Measurements from ENCODE around the gene LHFPL3.
A peak's percentile ranks its signal among the peaks of the same experiment; 100 is the strongest.

The LHFPL3 gene

GRCh38 chr7:104857458-104858425 lies 529.3 kb downstream of the LHFPL3 start:
- H3K27me3 ChIP-seq (replicated peaks; ENCODE audit: control insufficient read depth, insufficient read depth, low read length, poor library complexity, severe bottlenecking), result no peaks in the 10 kb centered on the region
- DNase-seq, result no peak
- no peaks in the 10 kb centered on the region for H3K9me3 ChIP-seq (ENCODE audit: control insufficient read depth, low read length)
- no peaks in the 10 kb centered on the region for H3K36me3 ChIP-seq (ENCODE audit: control insufficient read depth, insufficient read depth, low read length)
- H3K4me1 ChIP-seq (ENCODE audit: control insufficient read depth, insufficient read depth, low read length, poor library complexity, severe bottlenecking), result peaks cover 5% of the 10 kb centered on the region
- no peak overlapping the region for H3K4me3 ChIP-seq (ENCODE audit: insufficient read depth, low read depth, low read length, poor library complexity, severe bottlenecking)
- H3K27ac ChIP-seq (ENCODE audit: insufficient read depth, low read length, poor library complexity, severe bottlenecking), result no peak overlapping the region

GRCh38 chr7:104859754-104860426 lies 531.5 kb downstream of the LHFPL3 start:
- Histone ChIP-seq H3K27ac (ENCODE audit: insufficient read depth, low read length, poor library complexity, severe bottlenecking) (no peak overlapping the region), H3K27me3 (replicated peaks; ENCODE audit: control insufficient read depth, insufficient read depth, low read length, poor library complexity, severe bottlenecking) (no peaks in the 10 kb centered on the region), H3K4me3 (ENCODE audit: insufficient read depth, low read depth, low read length, poor library complexity, severe bottlenecking) (no peak overlapping the region), H3K9me3 (ENCODE audit: control insufficient read depth, low read length) (no peaks in the 10 kb centered on the region), H3K36me3 (ENCODE audit: control insufficient read depth, insufficient read depth, low read length) (no peaks in the 10 kb centered on the region), H3K4me1 (ENCODE audit: control insufficient read depth, insufficient read depth, low read length, poor library complexity, severe bottlenecking) (peaks cover 5% of the 10 kb centered on the region)
- DNase-seq, result no peak

GRCh38 chr7:104861729-104862390 lies 533.5 kb downstream of the LHFPL3 start:
- Histone ChIP-seq H3K4me3 (ENCODE audit: insufficient read depth, low read depth, low read length, poor library complexity, severe bottlenecking) (no peak overlapping the region), H3K9me3 (ENCODE audit: control insufficient read depth, low read length) (no peaks in the 10 kb centered on the region), H3K4me1 (ENCODE audit: control insufficient read depth, insufficient read depth, low read length, poor library complexity, severe bottlenecking) (peaks cover 5% of the 10 kb centered on the region), H3K27me3 (replicated peaks; ENCODE audit: control insufficient read depth, insufficient read depth, low read length, poor library complexity, severe bottlenecking) (no peaks in the 10 kb centered on the region), H3K36me3 (ENCODE audit: control insufficient read depth, insufficient read depth, low read length) (no peaks in the 10 kb centered on the region), H3K27ac (ENCODE audit: insufficient read depth, low read length, poor library complexity, severe bottlenecking) (no peak overlapping the region)
- no peak for DNase-seq

GRCh38 chr7:104862719-104863118 lies 534.3 kb downstream of the LHFPL3 start:
- Histone ChIP-seq H3K36me3 (ENCODE audit: control insufficient read depth, insufficient read depth, low read length) (no peaks in the 10 kb centered on the region), H3K9me3 (ENCODE audit: control insufficient read depth, low read length) (no peaks in the 10 kb centered on the region), H3K27ac (ENCODE audit: insufficient read depth, low read length, poor library complexity, severe bottlenecking) (no peak overlapping the region), H3K4me3 (ENCODE audit: insufficient read depth, low read depth, low read length, poor library complexity, severe bottlenecking) (no peak overlapping the region), H3K27me3 (replicated peaks; ENCODE audit: control insufficient read depth, insufficient read depth, low read length, poor library complexity, severe bottlenecking) (no peaks in the 10 kb centered on the region), H3K4me1 (ENCODE audit: control insufficient read depth, insufficient read depth, low read length, poor library complexity, severe bottlenecking) (peaks cover 4% of the 10 kb centered on the region)
- no peak for DNase-seq

GRCh38 chr7:104873401-104873800 lies 545.0 kb downstream of the LHFPL3 start:
- H3K4me1 ChIP-seq (ENCODE audit: control insufficient read depth, insufficient read depth, low read length, poor library complexity, severe bottlenecking), result no peaks in the 10 kb centered on the region
- no peaks in the 10 kb centered on the region for H3K36me3 ChIP-seq (ENCODE audit: control insufficient read depth, insufficient read depth, low read length)
- no peaks in the 10 kb centered on the region for H3K9me3 ChIP-seq (ENCODE audit: control insufficient read depth, low read length)
- no peaks in the 10 kb centered on the region for H3K27me3 ChIP-seq (replicated peaks; ENCODE audit: control insufficient read depth, insufficient read depth, low read length, poor library complexity, severe bottlenecking)
- no peak for DNase-seq
- H3K27ac ChIP-seq (ENCODE audit: insufficient read depth, low read length, poor library complexity, severe bottlenecking), result no peak overlapping the region
- H3K4me3 ChIP-seq (ENCODE audit: insufficient read depth, low read depth, low read length, poor library complexity, severe bottlenecking), result no peak overlapping the region

GRCh38 chr7:104878577-104878976 lies 550.2 kb downstream of the LHFPL3 start:
- H3K27ac ChIP-seq (ENCODE audit: insufficient read depth, low read length, poor library complexity, severe bottlenecking), result no peak overlapping the region
- no peaks in the 10 kb centered on the region for H3K9me3 ChIP-seq (ENCODE audit: control insufficient read depth, low read length)
- H3K36me3 ChIP-seq (ENCODE audit: control insufficient read depth, insufficient read depth, low read length), result no peaks in the 10 kb centered on the region
- no peaks in the 10 kb centered on the region for H3K4me1 ChIP-seq (ENCODE audit: control insufficient read depth, insufficient read depth, low read length, poor library complexity, severe bottlenecking)
- H3K4me3 ChIP-seq (ENCODE audit: insufficient read depth, low read depth, low read length, poor library complexity, severe bottlenecking), result no peak overlapping the region
- no peak for DNase-seq
- H3K27me3 ChIP-seq (replicated peaks; ENCODE audit: control insufficient read depth, insufficient read depth, low read length, poor library complexity, severe bottlenecking), result no peaks in the 10 kb centered on the region

GRCh38 chr7:104883248-104883717 lies 554.9 kb downstream of the LHFPL3 start:
- H3K9me3 ChIP-seq (ENCODE audit: control insufficient read depth, low read length), result no peaks in the 10 kb centered on the region
- H3K36me3 ChIP-seq (ENCODE audit: control insufficient read depth, insufficient read depth, low read length), result no peaks in the 10 kb centered on the region
- H3K27me3 ChIP-seq (replicated peaks; ENCODE audit: control insufficient read depth, insufficient read depth, low read length, poor library complexity, severe bottlenecking), result no peaks in the 10 kb centered on the region
- H3K4me1 ChIP-seq (ENCODE audit: control insufficient read depth, insufficient read depth, low read length, poor library complexity, severe bottlenecking), result no peaks in the 10 kb centered on the region
- no peak overlapping the region for H3K4me3 ChIP-seq (ENCODE audit: insufficient read depth, low read depth, low read length, poor library complexity, severe bottlenecking)
- H3K27ac ChIP-seq (ENCODE audit: insufficient read depth, low read length, poor library complexity, severe bottlenecking), result no peak overlapping the region
- no peak for DNase-seq

- no peaks in the 10 kb centered on the region for H3K36me3 ChIP-seq (ENCODE audit: control insufficient read depth, insufficient read depth, low read length)
- H3K4me3 ChIP-seq (ENCODE audit: insufficient read depth, low read depth, low read length, poor library complexity, severe bottlenecking), result no peak overlapping the region
- H3K9me3 ChIP-seq (ENCODE audit: control insufficient read depth, low read length), result no peaks in the 10 kb centered on the region
- H3K27me3 ChIP-seq (replicated peaks; ENCODE audit: control insufficient read depth, insufficient read depth, low read length, poor library complexity, severe bottlenecking), result no peaks in the 10 kb centered on the region
- peak; percentile 50 to 68 (median 51) for DNase-seq
- H3K27ac ChIP-seq (ENCODE audit: insufficient read depth, low read length, poor library complexity, severe bottlenecking), result no peak overlapping the region
- no peaks in the 10 kb centered on the region for H3K4me1 ChIP-seq (ENCODE audit: control insufficient read depth, insufficient read depth, low read length, poor library complexity, severe bottlenecking)
Measured at GRCh38 chr7:104883718-104884452, 555.5 kb downstream of the LHFPL3 start.

GRCh38 chr7:104886651-104887050 lies 558.2 kb downstream of the LHFPL3 start:
- H3K27me3 ChIP-seq (replicated peaks; ENCODE audit: control insufficient read depth, insufficient read depth, low read length, poor library complexity, severe bottlenecking), result no peaks in the 10 kb centered on the region
- no peak for DNase-seq

More at GRCh38 chr7:104886651-104887050, 558.2 kb downstream of the LHFPL3 start:
- Histone ChIP-seq H3K27ac (ENCODE audit: insufficient read depth, low read length, poor library complexity, severe bottlenecking) (no peak overlapping the region), H3K4me3 (ENCODE audit: insufficient read depth, low read depth, low read length, poor library complexity, severe bottlenecking) (no peak overlapping the region), H3K9me3 (ENCODE audit: control insufficient read depth, low read length) (no peaks in the 10 kb centered on the region), H3K36me3 (ENCODE audit: control insufficient read depth, insufficient read depth, low read length) (no peaks in the 10 kb centered on the region), H3K4me1 (ENCODE audit: control insufficient read depth, insufficient read depth, low read length, poor library complexity, severe bottlenecking) (no peaks in the 10 kb centered on the region)

Measured in effector memory CD4-positive, alpha-beta T cell (primary cell).